Peyer's patch (tissue), 4 donors: ENCODE data around the gene IGF1. TPM values are rescaled to one million over a fixed set of nuclear protein-coding genes. Genes with fewer than 3 reads are reported as not detected.

ENCODE experiments used
- DNase-seq, 3 donors: peaks; one replicate each; pipeline ENCODE4 v3.0.0-alpha.2; 2017 to 2019
- H3K27ac ChIP-seq, 4 donors: fragments of 200-600 bp; sonication (generic); one replicate each; pipeline ENCODE4 v1.5.1; 2016 to 2019
- H3K27me3 ChIP-seq, 2 donors: fragments of 200-600 bp; sonication (generic); one replicate each; pipeline ENCODE4 v1.5.1; 2019
- H3K36me3 ChIP-seq, 3 donors: fragments of 200-600 bp; sonication (generic); one replicate each; pipeline ENCODE4 v1.5.1; 2016 to 2019
- H3K4me1 ChIP-seq, 4 donors: fragments of 200-600 bp; sonication (generic); one replicate each; pipeline ENCODE4 v1.5.1; 2016 to 2019
- H3K4me3 ChIP-seq, 4 donors: fragments of 200-600 bp; sonication (generic); 1 replicate in 3 of 4; 2 replicates in 1 of 4; pipeline ENCODE4 v1.5.1; 2016 to 2019; ENCODE audit warnings: mild to moderate bottlenecking in 1 of 4
- H3K9me3 ChIP-seq, 4 donors: fragments of 200-600 bp; sonication (generic); one replicate each; pipeline ENCODE4 v1.5.1; 2016 to 2019; ENCODE audit warnings: mild to moderate bottlenecking in 1 of 4
- CTCF ChIP-seq, 6 experiments: fragments of 450-650 bp in 4 of 6; fragments of 200-600 bp in 2 of 6; sonication (generic) in 1 of 6; IDR thresholded peaks; one replicate each; pipeline ENCODE4 v1.5.1; 2017 to 2019; ENCODE audit warnings: antibody characterized with exemption in 6 of 6, mild to moderate bottlenecking in 3 of 6, moderate library complexity in 1 of 6
- POLR2A ChIP-seq, 2 donors: fragments of 450-650 bp; IDR thresholded peaks; one replicate each; pipeline ENCODE4 v1.5.1; 2017; ENCODE audit warnings: antibody characterized with exemption in 2 of 2, mild to moderate bottlenecking in 2 of 2, moderate library complexity in 2 of 2
- total RNA-seq, 4 donors: library from RNA; depleted of rRNA; stranded (reverse); fragments of >200 nt; gene quantifications; one replicate each; pipeline ENCODE4 v1.1.0, GENCODE V29; 2016

IGF1 gene
- total RNA-seq, 4 donors from 2014 or later = 4.0 to 21.5 (median 6.3) TPM

GRCh38 chr12:102350070-102350469, 130.3 kb downstream of the IGF1 start:
- DNase-seq = no peak
- H3K27me3 ChIP-seq = no peaks in the 10 kb centered on the region
- peaks cover 0 to 14% (median 3%) of the 10 kb centered on the region in 4 donors for H3K9me3 ChIP-seq
- no peak for TF ChIP-seq POLR2A (IDR thresholded peaks at IDR 0.05)
- TF ChIP-seq CTCF (IDR thresholded peaks at IDR 0.05) = no peak
- H3K4me3 ChIP-seq = no peak overlapping the region
- H3K36me3 ChIP-seq = no peaks in the 10 kb centered on the region
- H3K27ac ChIP-seq = no peak overlapping the region
- no peaks in the 10 kb centered on the region for H3K4me1 ChIP-seq

GRCh38 chr12:102349079-102349478, 131.3 kb downstream of the IGF1 start:
- no peaks in the 10 kb centered on the region for H3K27me3 ChIP-seq
- TF ChIP-seq POLR2A (IDR thresholded peaks at IDR 0.05) (no peak), CTCF (IDR thresholded peaks at IDR 0.05) (no peak)
- DNase-seq = no peak
- H3K4me1 ChIP-seq = no peaks in the 10 kb centered on the region
- no peak overlapping the region for H3K4me3 ChIP-seq
- no peak overlapping the region for H3K27ac ChIP-seq
- H3K36me3 ChIP-seq = no peaks in the 10 kb centered on the region
- peaks cover 0 to 5% (median under 1%) of the 10 kb centered on the region in 4 donors for H3K9me3 ChIP-seq

- Histone ChIP-seq H3K36me3 (no peaks in the 10 kb centered on the region), H3K9me3 (no peaks in the 10 kb centered on the region), H3K4me3 (no peak overlapping the region), H3K4me1 (no peaks in the 10 kb centered on the region), H3K27ac (no peak overlapping the region), H3K27me3 (no peaks in the 10 kb centered on the region)
- no peak for TF ChIP-seq CTCF (IDR thresholded peaks at IDR 0.05)
- TF ChIP-seq POLR2A (IDR thresholded peaks at IDR 0.05) = no peak
- DNase-seq = no peak
These were observed 132.6 kb downstream of the IGF1 start for GRCh38 chr12:102347811-102348210.
